Right renal pelvis (tissue), 4 donors: ENCODE measurements around the gene HMGN4. TPM values are rescaled to one million over a fixed set of nuclear protein-coding genes. Genes with fewer than 3 reads are reported as not detected.
"Not testable (repeated sequence)": the region's sequence is repeated elsewhere in the genome, so short reads cannot be mapped to it uniquely, and the experiment has no call there.

Experiments
- DNase-seq, 4 donors: peaks; one replicate each; pipeline ENCODE4 v3.0.0-alpha.2; 2013; ENCODE audit warnings: low read depth in 4 of 4, low spot score in 3 of 4, missing footprints in 1 of 4
- polyA plus RNA-seq, 4 donors: library from polyadenylated mRNA; unstranded; fragments of 120-200 nt; gene quantifications; one replicate each; pipeline ENCODE4 v1.2.1, GENCODE V29; 2013; ENCODE audit not compliant: insufficient read length in 4 of 4

The HMGN4 gene
- 10 to 100 TPM; 85.5 to 94.0 (median 90.4) TPM for polyA plus RNA-seq

DNA sequence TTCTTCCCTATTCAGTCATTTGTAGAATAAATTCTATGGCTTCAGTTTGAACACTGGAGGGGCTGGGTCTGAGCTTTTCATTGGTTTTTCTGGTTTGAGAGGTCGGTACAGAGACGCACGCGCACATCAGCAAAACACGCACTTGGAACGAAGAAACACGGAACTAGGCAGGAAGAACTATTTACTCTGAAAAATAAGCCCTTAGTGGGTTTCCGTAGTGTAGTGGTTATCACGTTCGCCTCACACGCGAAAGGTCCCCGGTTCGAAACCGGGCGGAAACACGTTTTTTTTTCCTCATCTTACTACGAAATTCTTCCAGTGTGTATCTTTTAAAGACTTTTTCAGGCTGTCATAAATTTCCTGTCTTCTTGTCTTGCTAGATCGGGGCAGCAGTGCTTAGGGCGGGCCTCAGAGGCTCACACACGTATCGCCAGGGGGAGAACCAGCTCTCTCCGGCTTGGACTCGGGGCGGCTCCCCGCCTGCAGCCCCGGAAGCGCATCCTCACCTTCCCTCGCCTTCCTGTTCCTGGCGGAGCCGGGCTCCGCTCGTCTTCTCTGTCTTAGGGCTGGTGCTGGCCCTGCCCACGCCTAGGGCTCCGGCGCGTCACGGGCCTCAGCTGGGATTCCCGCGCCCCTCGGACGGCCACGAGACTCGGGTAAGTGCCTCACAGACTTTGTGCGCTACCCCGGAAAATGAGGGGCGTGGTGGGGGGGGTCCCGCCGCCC lies at the start of gene HMGN4:
Gene HMGN4, plus strand, starts transcription at position 521 of the 726 bp plus-strand sequence. CDS start 6,841 bp downstream, outside the sequence.
- DNase-seq, result peak in 3 of 4 donors; percentile 88 to 91 (median 89)

DNA sequence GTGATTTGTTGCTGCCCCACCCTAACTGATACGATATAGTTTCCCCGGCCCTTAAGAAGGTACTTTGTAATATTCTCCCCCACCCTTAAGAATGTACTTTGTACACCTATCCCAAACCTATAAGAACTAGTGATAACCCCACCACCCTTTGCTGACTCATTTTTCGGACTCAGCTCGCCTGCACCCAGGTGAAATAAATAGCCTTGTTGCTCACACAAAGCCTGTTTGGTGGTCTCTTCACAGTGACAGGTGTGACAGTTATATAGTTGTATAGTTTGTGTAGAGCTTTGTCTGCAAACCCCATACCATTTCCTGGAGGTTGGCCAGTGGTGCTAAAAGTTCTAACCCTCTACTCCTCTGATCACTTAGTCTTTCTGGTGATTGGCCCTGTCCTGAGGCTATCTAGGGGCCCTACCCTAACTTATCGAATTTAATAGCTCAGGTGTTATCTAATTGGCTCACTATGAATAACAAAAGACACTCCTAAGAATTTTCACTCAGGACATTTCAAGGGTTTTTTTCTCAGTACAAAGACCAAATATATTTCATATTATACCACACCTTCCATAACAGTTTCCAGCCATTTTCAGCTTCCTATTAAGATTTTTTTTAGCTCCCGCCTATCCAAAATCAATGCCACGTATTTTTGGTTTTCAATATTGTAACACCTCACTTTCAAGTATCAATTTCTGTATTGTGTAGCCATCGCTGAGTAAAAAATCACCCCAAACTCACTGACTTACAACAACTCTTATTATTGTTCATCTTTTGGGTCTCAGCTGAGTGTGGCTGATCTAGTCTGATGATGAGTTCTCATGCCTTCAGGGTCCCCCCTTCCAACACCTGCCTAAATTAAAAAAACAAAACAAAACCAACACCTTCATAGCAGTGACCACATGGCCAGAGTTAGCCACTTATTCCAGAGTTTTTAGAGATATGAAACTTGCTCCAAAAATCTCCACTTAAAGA lies 47.9 kb upstream of the HMGN4 start:
- no peak for DNase-seq

DNA sequence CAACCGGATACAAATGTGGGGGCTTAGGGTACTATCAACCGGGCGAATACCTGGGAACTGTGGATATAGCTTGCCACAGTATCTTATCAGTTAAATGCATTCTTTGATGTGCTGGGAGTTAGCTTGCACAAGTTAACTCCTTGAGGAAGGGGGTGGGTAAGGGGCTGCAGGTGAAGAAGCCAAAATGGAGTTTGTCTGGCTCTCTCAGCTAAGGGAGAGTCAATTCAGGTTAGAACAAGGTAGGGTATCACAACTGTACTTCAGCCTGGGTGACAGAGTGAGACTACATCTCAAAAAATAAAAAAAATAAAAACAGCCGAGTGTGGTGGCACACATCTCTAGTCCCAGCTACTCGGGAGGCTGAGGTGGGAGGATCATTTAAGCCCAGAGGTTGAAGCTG lies 46.6 kb upstream of the HMGN4 start:
- no peak for DNase-seq

DNA sequence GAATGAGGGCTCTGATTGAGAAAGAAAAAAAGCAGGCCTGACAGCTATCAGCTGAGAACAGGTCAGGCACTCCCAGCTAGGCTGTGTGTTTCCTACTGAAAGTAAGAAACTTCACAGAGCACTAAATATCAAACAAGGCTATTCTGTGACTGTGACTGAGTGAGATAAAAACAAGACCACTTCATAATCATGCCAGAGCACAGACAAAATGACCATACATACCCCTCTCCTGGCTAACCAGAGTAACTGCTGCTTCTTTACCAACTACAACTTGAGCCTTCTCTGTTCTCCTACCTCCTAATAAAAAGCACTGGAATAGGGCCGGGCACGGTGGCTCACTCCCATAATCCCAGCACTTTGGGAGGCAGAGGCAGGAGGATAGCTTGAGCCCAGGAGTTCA lies 44.9 kb upstream of the HMGN4 start:
- DNase-seq, result no peak

DNA sequence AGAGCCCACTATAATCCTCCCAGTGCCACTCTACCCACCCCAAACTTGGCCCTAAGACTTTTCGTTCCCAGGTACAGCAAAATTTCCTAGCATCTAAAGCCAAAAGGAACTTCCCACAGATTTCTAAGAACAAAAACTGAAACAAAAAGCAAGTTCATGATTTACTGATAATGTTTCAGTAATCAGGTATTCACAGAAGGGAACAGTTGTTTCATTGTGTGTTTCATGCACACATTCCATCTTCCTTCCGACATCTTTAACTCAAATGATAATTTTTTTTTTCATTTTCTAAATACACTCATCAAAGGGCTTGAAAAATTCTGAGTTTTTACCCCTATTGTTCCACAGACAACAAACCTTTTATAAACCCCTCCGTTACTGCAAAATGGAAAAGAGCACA lies 44.0 kb upstream of the HMGN4 start:
- DNase-seq, result no peak

DNA sequence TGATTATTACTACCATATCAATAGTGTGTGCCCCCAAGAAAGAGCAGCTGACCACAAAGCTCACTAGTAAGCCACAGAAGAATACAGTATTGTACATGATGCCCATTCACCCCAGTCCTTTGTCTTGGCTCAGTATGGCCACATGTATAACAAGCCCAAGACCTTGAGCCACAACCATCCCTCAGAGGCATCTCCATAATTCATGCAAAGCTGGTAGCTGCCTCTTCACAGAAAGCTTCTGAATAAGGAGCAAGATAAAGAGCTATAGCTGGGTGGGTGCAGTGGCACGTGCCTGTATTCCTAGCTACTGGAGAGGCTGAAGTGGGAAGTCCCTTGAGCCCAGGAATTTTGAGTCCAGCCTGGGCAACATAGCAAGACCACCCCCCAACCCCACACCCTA lies 42.9 kb upstream of the HMGN4 start:
- DNase-seq, result no peak

DNA sequence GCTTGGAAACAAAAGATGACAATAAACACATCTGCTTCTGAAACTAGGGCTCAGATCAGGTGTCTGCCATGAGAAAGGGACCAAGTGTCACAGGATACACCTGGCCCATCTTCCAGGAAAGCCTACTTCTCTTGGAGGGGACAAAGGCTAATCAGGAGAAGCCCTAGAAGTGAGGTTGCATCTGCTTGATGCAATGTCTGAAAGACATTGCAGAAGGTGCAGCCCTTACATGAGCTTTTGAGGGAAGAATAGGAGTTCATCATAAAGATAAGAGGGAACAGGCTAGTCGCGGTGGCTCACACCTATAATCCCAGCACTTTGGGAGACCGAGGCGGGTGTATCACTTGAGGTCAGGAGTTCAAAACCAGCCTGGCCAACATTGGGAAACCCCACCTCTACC lies 40.6 kb upstream of the HMGN4 start:
- no peak for DNase-seq

DNA sequence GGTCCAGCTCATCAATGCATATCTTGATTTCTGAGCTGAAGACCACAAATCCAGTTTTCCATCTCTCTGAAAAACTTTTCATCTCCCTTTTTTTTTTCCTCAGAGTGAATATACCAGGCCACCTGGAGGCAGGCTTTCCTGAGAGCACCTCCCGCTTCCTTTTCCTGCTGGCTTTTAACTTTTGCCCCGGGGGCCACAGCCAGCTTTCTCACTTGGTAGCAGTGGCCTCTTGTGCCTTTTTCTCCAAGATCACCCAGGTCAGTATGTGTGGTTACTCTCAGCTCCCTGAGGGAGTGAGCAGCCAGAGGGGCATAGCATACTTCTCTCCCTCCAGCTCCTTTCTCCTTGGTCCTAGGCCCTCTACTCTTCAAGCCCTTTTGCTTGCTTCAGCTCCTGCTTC lies 38.1 kb upstream of the HMGN4 start, which contains the start of gene BTN1A1:
Gene BTN1A1, plus strand, starts transcription at position 202 of the 400 bp plus-strand sequence. CDS start 984 bp downstream, outside the sequence.
- no peak for DNase-seq

DNA sequence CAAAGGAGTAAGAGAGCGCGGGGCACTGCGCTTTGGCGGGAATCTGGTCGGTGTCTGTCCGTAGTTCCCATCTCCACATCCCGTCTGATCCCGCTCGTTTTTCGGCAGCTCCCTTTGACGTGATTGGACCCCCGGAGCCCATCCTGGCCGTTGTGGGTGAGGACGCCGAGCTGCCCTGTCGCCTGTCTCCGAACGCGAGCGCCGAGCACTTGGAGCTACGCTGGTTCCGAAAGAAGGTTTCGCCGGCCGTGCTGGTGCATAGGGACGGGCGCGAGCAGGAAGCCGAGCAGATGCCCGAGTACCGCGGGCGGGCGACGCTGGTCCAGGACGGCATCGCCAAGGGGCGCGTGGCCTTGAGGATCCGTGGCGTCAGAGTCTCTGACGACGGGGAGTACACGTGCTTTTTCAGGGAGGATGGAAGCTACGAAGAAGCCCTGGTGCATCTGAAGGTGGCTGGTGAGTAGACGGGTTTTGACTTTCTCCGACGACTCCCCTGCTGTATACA lies 36.6 kb upstream of the HMGN4 start:
- peak in 1 of 4 donors; percentile 16 for DNase-seq

DNA sequence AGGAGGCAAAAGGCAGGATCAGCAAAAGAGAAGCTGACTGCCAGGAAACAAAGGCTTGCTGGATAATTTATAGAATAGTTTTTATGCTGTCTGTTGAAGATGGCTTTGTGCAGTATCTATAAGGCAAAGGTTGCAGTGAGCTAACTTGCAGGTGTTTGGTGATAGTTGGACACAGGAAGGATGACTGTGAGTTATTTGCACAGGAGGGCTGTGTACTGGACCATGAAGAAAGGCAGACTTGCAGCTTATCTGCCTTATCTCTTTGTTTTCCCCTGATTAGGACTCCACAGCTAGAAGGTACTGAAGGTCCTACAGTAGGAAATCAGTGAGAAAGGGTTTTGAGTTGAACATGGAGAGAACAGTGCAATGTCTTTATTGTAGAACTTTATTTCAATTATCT lies 36.0 kb upstream of the HMGN4 start:
- DNase-seq, result no peak

DNA sequence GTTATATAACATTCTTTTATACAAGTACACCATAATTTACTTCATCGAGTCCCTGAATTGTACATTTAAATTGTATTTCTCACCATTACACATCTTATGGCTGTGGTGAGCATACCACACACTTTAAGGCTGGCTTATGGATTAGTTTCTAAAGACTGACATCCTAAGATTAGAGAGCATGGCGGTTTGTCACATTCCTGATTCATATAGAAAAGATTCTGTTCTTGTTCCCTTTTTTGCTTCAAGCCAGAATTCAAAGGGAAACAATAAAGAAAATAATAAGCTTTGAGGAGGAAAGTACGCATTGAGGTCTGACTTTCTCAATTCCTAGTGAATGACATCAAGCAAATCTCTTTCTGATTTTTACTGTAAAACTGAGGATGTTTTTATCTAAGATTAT lies 35.5 kb upstream of the HMGN4 start:
- no peak for DNase-seq

DNA sequence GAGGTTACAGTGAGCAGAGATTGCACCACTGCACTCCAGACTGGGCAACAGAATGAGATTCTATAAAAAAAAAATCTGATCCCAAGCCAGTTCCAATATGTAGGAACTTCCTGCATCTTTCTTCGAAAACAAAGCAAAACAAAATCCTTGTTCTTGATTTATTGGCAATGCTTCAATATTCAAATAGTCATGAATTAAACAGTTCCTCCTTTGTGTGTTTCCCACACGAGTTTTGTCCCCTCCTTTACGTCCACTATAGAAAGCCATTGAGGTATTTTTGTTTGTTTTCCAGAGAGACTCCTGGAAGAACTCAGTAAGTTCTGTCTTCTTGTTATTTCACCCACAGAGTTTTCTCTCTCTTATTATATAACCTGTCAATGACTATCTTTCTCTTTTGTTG lies 30.5 kb upstream of the HMGN4 start:
- DNase-seq, result no peak

DNA sequence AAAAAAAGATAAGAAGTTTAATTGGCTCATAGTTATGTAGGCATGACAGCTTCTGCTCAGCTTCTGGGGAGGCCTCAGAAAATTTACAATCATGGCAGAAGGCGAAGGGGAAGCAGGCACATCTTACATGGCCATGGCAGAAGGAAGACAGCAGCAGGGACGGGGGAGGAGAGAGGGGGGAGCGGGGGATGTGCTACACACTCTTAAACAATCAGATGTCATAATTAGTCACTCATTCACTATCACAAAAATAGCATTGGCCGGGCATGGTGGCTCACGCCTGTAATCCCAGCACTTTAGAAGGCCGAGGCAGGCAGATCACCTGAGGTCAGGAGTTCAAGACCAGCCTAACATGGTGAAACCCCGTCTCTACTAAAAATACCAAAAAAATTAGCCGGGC lies 27.1 kb upstream of the HMGN4 start:
- DNase-seq, result not testable (repeated sequence)

DNA sequence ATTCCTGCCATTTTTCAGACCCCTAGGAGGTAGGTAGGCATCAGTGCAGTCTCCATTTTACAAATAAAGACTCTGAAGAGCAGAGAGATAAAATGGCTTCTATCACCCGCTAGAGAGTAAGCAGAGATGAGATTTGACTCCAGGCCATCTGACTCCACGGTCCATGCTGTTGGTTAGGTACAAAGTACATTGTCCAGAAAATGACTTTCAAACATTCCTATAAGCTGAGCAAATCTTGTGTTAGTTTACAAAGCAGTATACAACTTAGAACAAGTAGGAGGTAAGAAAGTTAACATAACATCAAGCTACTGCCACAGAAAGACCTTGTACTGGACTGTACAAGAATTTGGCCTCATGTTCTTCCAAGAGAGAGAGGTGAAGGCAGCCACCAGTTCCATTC lies 23.2 kb upstream of the HMGN4 start:
- no peak for DNase-seq

DNA sequence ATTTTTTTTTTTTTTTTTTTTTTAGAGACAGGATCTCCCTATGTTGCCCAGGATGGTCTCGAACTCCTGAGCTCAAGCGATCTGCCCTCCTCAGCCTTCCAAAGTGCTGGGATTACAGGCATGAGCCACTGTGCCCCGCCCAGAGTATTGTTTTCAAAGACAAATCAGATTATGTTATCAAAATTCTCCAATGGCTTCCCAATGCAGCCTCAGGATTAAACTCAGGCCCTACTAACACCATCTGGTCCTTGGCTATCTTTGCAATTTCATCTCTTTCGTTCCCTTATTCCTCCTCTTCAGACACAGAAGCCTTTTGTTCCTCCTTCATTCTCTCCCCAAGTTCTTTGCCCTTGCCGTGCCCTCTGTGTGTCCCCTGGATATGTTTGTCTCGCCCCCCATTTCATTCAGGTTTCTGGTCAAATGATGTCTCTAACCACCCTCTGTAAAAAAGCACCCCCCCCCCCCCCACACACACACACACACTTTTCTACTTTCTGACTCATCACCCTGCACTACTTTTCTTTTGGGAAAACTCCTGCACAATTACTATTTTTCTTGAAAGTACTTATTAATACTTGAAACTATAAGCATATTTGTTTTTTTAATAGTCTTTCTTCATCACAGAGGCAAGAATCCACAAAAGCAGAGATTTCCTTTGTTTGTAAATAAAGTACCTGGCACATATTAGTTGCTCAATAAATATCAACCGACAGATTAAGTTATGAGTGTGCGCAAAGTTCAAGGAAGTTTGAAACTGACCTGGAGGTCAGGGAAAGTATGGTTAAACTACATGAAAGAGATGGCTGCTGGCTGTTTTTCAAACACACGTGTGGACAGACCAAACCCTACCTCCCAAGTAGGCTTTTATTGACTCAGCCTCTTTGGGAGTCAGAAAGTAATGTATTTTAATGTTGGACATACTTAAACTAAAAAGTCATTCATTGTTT lies 21.4 kb upstream of the HMGN4 start:
- DNase-seq, result no peak

DNA sequence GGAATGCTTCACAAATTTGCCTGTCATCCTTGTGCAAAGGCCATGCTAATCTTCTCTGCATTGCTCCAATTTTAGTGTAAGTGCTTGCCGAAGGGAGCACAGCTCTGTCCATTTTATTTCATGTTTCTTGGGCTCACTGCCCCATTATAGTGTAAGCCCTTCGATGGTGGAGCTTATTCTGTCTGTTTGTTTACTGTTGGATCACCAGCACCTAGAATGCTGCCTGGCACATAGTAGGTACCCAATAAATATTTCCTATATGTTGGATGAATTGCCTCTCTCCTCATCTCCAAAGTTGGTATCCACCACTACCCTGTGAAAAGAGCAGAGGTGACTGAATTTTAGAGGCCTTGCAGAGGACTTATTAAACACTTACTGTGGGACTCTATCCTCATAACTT lies 18.8 kb upstream of the HMGN4 start:
- no peak for DNase-seq

DNA sequence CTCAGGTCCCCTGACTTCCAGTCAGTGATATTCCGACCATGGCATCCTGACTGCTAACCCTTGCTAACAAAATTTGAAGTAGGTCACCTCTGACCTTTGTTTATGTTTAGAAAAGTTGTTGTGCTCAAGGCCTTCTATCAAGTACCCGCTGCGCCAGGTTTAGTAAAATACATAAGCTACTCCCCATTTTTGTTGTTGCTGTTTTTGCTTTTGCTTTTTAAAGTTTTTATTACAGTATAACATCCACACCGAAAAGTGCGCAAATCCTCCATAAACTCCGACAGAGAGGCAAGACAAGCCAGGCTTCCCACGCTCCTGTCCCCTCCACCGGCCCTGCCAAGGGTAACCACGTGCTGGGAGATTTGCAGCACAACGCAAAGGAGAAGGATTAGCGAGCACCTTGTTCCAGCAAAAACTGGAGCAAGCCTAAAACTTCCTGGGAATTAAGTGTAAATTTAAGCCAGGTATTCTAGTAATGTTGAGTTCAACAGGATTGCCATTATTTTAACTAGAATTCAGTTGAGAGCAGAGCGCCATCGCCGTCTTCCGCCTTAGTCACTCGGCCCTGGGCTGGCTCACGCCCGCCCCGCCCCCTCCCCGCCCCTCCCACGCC lies 17.8 kb upstream of the HMGN4 start:
- peak in 1 of 4 donors; percentile 71 for DNase-seq

DNA sequence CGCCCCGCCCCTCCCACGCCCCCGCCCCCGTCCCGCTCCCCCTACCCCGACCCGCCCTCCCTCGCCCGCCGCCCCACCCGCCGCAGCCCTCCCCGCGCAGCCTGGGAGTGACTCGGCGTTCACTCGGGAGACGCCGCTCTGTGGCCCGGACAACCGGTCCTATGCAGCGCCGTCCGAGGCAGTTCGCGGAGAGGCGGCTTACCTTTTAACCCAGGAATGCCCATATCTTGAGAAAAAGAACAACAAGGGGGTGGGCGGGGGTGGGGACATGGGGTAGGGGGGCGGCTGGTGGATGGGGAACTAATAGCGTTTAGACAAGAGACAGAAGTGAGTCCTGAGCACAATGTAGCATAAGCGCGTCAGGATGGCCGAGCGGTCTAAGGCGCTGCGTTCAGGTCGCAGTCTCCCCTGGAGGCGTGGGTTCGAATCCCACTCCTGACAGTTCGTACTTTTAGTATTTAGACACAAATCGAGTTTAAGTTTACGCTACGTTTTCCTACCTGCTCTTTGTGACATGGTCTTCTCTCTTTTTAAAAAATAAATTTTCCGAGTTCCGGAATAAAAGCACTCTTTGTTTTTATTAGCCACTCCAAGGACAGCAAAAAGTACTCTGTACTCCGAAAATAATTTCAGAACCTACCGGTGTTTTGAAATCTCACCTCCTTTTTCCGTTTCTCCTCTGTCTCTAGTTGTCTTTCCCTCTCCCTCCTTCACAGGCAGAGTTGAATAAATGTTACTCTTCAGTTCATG lies 17.1 kb upstream of the HMGN4 start:
- DNase-seq, result peak; percentile 80 to 85 (median 84)
